HepG2 (cell line): ENCODE measurements around the gene HAGHL. TPM values are rescaled to one million over a fixed set of nuclear protein-coding genes. Genes with fewer than 3 reads are reported as not detected.

Source experiments
- CTCF ChIP-seq: sonication (generic); formaldehyde crosslinking; IDR thresholded peaks from 2 replicates; pipeline ENCODE4 v1.5.0; 2020; ENCODE audit warnings: mild to moderate bottlenecking, missing genetic modification reagents, moderate library complexity
- EHMT2 ChIP-seq: fragments of 200-600 bp; sonication (generic); IDR thresholded peaks from 2 replicates; pipeline ENCODE4 v1.7.0; 2017; ENCODE audit warnings: antibody characterized with exemption, low read depth, low read length, borderline replicate concordance
- ETV5 ChIP-seq: IDR thresholded peaks from 2 replicates; pipeline ENCODE4 v1.6.1; 2018; ENCODE audit warnings: missing biosample characterization, missing genetic modification reagents, inconsistent platforms, borderline replicate concordance
- FOXA3 ChIP-seq: IDR thresholded peaks from 2 replicates; pipeline ENCODE4 v1.6.1; 2016; ENCODE audit warnings: missing genetic modification reagents, missing compliant biosample characterization
- GFI1 ChIP-seq: sonication (generic); formaldehyde crosslinking; IDR thresholded peaks from 2 replicates; pipeline ENCODE4 v1.5.0; 2020; ENCODE audit warnings: missing genetic modification reagents, mild to moderate bottlenecking, borderline replicate concordance
- KLF16 ChIP-seq, 2 experiments: sonication (generic) in 1 of 2; formaldehyde crosslinking in 1 of 2; IDR thresholded peaks; 2 replicates each; pipeline versions ENCODE4 v1.6.1 to v1.8.0; 2016 to 2023; ENCODE audit warnings: missing genetic modification reagents in 2 of 2, missing compliant biosample characterization in 1 of 2
- MAF1 ChIP-seq: sonication (generic); formaldehyde crosslinking; IDR thresholded peaks from 2 replicates; pipeline ENCODE4 v1.5.0; 2020; ENCODE audit warnings: missing genetic modification reagents, borderline replicate concordance
- MATR3 ChIP-seq: sonication (generic); formaldehyde crosslinking; IDR thresholded peaks from 2 replicates; pipeline ENCODE4 v1.4.0; 2020; ENCODE audit warnings: missing genetic modification reagents
- NFIC ChIP-seq: IDR thresholded peaks from 2 replicates; pipeline ENCODE4 v1.6.1; 2012; ENCODE audit warnings: mild to moderate bottlenecking, low read length, inconsistent platforms
- POLR2G ChIP-seq: fragments of 200-400 bp; formaldehyde crosslinking; IDR thresholded peaks from 2 replicates; pipeline ENCODE4 v1.6.1; 2018; ENCODE audit warnings: mild to moderate bottlenecking, low read depth, low read length, moderate library complexity
- RFX1 ChIP-seq: fragments of 450-650 bp; IDR thresholded peaks from 2 replicates; pipeline ENCODE4 v1.6.1; 2017
- SPEN ChIP-seq: sonication (generic); formaldehyde crosslinking; IDR thresholded peaks from 2 replicates; pipeline ENCODE4 v1.5.1; 2020; ENCODE audit warnings: low read depth, mild to moderate bottlenecking, missing genetic modification reagents
- SRY ChIP-seq: sonication (generic); formaldehyde crosslinking; IDR thresholded peaks from 2 replicates; pipeline ENCODE4 v1.8.0; 2022; ENCODE audit warnings: mild to moderate bottlenecking, missing genetic modification reagents
- TSC22D2 ChIP-seq: sonication (generic); formaldehyde crosslinking; IDR thresholded peaks from 2 replicates; pipeline ENCODE4 v1.5.1; 2020; ENCODE audit warnings: missing genetic modification reagents, mild to moderate bottlenecking, borderline replicate concordance
- YEATS2 ChIP-seq: sonication (generic); formaldehyde crosslinking; IDR thresholded peaks from 2 replicates; pipeline ENCODE4 v1.4.0; 2020; ENCODE audit warnings: missing genetic modification reagents, borderline replicate concordance
- YEATS4 ChIP-seq: sonication (generic); formaldehyde crosslinking; IDR thresholded peaks from 2 replicates; pipeline ENCODE4 v1.4.0; 2020; ENCODE audit warnings: missing genetic modification reagents, borderline replicate concordance
- ZNF160 ChIP-seq: sonication (generic); formaldehyde crosslinking; IDR thresholded peaks from 2 replicates; pipeline ENCODE4 v1.8.0; 2022; ENCODE audit warnings: mild to moderate bottlenecking, inconsistent platforms, missing genetic modification reagents
- ZNF350 ChIP-seq: sonication (generic); formaldehyde crosslinking; IDR thresholded peaks from 2 replicates; pipeline ENCODE4 v1.4.0; 2020; ENCODE audit warnings: mild to moderate bottlenecking, low read depth, missing genetic modification reagents, borderline replicate concordance
- ZNF557 ChIP-seq: sonication (generic); formaldehyde crosslinking; IDR thresholded peaks from 2 replicates; pipeline ENCODE4 v1.4.0; 2020; ENCODE audit warnings: missing genetic modification reagents
- polyA plus RNA-seq, 8 experiments: library from polyadenylated mRNA; depleted of rRNA in 3 of 8; stranded (reverse) in 7 of 8; unstranded in 1 of 8; fragments of >200 nt; fragmentation: Illumina TruSeq in 4 of 8; extraction: Trizol in 4 of 8; gene quantifications; 2 replicates each; pipeline versions ENCODE4 v1.2.1 to v1.2.3, GENCODE V29; 2011 to 2016; ENCODE audit warnings: low read depth in 4 of 8, missing spikeins in 1 of 8, mixed read lengths in 1 of 8; ENCODE audit not compliant: insufficient read depth in 1 of 8
- total RNA-seq, 5 experiments: library from RNA; depleted of rRNA; stranded (reverse); fragments of >200 nt; fragmentation: Illumina TruSeq; extraction: Trizol; gene quantifications; 2 replicates each; pipeline ENCODE4 v1.2.3, GENCODE V29; 2016; ENCODE audit warnings: low read depth in 1 of 5
- TF ChIP-seq, protein P1 (sequence below): IDR thresholded peaks from 2 replicates; pipeline ENCODE4 v1.6.1; 2016
- TF ChIP-seq, protein P2 (sequence below): sonication (generic); formaldehyde crosslinking; IDR thresholded peaks from 2 replicates; pipeline ENCODE4 v1.8.0; 2022; ENCODE audit warnings: mild to moderate bottlenecking, missing genetic modification reagents, borderline replicate concordance
- TF ChIP-seq, protein P3 (sequence below): sonication (generic); formaldehyde crosslinking; IDR thresholded peaks from 2 replicates; pipeline ENCODE4 v1.5.0; 2020; ENCODE audit warnings: mild to moderate bottlenecking, missing genetic modification reagents, borderline replicate concordance

Gene HAGHL
- total and polyA plus RNA-seq, 2 of the 13 experiments (the other 11 are each of a cell fraction or from before 2014, with no cell fraction given): 3.4 to 8.4 TPM

DNA sequence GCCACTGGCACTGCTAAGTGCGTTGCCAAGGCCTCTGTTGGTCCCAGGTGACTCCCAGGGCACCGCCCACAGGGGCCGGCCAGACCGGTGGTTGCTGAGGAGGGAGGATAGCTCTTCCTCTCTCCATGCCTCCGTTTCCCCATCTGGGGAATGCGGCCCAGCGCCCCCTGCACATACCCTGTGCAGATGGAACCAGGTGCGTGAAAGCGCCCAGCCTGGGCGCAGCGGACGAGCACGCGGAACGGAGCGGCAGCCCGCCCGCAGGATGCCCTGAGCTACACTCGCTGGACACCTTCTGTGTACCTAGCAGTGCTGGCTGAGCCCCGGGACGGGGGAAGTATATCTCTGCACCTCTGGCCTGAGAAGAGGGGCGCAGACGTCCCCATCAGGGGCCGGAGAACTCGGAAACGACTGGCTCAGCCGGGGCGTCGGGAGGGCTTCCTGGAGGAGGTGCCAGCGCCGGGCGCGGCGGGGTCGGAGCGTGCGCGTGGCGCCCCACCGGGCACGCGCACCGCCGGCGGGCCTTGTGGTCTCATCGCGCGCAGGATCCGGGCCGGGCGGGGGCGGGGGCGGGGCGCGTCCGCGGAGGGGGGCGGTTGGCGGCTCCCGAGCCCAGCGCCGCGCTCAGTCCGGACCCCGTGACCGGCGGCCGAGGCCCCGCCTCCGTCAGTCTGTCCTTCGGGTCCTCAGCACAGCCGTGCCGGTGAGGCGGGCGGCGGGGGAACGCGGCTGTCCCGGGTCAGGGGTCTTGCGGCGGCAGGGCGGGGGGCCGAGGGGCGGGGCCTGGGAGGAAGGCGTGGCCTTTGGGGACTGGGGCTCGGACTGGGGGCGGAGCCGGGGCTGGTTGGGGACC is at the start of gene HAGHL, which contains the start of gene CCDC78 (continued):
- TF ChIP-seq POLR2G (0 out of 2 replicates have a peak, but pooled peaks have one; percentile 22), RFX1 (no peak), GFI1 (no peak), ZNF350 (CRISPR knock-in tag) (no peak), MATR3 (CRISPR knock-in tag) (no peak), NFIC (no peak), KLF16 (CRISPR knock-in tag; IDR thresholded peaks at IDR 0.05) (no peak), CTCF (CRISPR knock-in tag) (peak; percentile 13; the same call in 1 of the 2 replicates), YEATS4 (CRISPR knock-in tag) (no peak), TSC22D2 (no peak), EHMT2 (no peak), ETV5 (CRISPR knock-in tag) (no peak), ZNF160 (0 out of 2 replicates have a peak, but pooled peaks have one; percentile 29), FOXA3 (CRISPR knock-in tag) (no peak), ZNF557 (CRISPR knock-in tag) (no peak), SPEN (CRISPR knock-in tag) (no peak; the same call in 1 of the 2 replicates), MAF1 (CRISPR knock-in tag) (no peak), YEATS2 (CRISPR knock-in tag) (no peak), SRY (CRISPR knock-in tag) (0 out of 2 replicates have a peak, but pooled peaks have one; percentile 21)
- TF ChIP-seq, protein P1, sequence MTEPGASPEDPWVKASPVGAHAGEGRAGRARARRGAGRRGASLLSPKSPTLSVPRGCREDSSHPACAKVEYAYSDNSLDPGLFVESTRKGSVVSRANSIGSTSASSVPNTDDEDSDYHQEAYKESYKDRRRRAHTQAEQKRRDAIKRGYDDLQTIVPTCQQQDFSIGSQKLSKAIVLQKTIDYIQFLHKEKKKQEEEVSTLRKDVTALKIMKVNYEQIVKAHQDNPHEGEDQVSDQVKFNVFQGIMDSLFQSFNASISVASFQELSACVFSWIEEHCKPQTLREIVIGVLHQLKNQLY (CRISPR knock-in tag): no peak
- TF ChIP-seq, protein P2, sequence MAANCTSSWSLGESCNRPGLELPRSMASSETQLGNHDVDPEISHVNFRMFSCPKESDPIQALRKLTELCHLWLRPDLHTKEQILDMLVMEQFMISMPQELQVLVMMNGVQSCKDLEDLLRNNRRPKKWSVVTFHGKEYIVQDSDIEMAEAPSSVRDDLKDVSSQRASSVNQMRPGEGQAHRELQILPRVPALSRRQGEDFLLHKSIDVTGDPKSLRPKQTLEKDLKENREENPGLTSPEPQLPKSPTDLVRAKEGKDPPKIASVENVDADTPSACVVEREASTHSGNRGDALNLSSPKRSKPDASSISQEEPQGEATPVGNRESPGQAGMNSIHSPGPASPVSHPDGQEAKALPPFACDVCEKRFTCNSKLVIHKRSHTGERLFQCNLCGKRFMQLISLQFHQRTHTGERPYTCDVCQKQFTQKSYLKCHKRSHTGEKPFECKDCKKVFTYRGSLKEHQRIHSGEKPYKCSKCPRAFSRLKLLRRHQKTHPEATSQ (CRISPR knock-in tag): no peak
- TF ChIP-seq, protein P3, sequence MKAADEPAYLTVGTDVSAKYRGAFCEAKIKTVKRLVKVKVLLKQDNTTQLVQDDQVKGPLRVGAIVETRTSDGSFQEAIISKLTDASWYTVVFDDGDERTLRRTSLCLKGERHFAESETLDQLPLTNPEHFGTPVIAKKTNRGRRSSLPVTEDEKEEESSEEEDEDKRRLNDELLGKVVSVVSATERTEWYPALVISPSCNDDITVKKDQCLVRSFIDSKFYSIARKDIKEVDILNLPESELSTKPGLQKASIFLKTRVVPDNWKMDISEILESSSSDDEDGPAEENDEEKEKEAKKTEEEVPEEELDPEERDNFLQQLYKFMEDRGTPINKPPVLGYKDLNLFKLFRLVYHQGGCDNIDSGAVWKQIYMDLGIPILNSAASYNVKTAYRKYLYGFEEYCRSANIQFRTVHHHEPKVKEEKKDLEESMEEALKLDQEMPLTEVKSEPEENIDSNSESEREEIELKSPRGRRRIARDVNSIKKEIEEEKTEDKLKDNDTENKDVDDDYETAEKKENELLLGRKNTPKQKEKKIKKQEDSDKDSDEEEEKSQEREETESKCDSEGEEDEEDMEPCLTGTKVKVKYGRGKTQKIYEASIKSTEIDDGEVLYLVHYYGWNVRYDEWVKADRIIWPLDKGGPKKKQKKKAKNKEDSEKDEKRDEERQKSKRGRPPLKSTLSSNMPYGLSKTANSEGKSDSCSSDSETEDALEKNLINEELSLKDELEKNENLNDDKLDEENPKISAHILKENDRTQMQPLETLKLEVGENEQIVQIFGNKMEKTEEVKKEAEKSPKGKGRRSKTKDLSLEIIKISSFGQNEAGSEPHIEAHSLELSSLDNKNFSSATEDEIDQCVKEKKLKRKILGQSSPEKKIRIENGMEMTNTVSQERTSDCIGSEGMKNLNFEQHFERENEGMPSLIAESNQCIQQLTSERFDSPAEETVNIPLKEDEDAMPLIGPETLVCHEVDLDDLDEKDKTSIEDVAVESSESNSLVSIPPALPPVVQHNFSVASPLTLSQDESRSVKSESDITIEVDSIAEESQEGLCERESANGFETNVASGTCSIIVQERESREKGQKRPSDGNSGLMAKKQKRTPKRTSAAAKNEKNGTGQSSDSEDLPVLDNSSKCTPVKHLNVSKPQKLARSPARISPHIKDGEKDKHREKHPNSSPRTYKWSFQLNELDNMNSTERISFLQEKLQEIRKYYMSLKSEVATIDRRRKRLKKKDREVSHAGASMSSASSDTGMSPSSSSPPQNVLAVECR: 0 out of 2 replicates have a peak, but pooled peaks have one; percentile 38
